ENCODE results near the gene KDM7A.

KDM7A gene

GRCh38 chr7:140176811-140177702 is at the start of gene KDM7A:
Gene KDM7A (minus strand): TSS chr7:140176983. CDS start chr7:140176937, 46 bp downstream.
- H3K27ac ChIP-seq: peak within 1 kb of the TSS; percentile 91 to 100 (median 99)
- peak within 1 kb of the TSS; percentile 55 to 99 (median 85) for H3K4me3 ChIP-seq

GRCh38 chr7:140225562-140226249 is 48.9 kb upstream of the KDM7A start:
- no peak overlapping the region for H3K4me3 ChIP-seq
- H3K27ac ChIP-seq: no peak overlapping the region

- H3K27ac ChIP-seq: peak overlapping the region in 5 of 21 experiments; percentile 24 to 50 (median 46)
- H3K4me3 ChIP-seq: no peak overlapping the region
These were observed 46.9 kb upstream of the KDM7A start for GRCh38 chr7:140223515-140224221.

- H3K27ac ChIP-seq: peak overlapping the region in 1 of 21 experiments; percentile 46
- no peak overlapping the region for H3K4me3 ChIP-seq
These were observed 46.0 kb upstream of the KDM7A start for GRCh38 chr7:140222814-140223213.

- peak overlapping the region in 11 of 21 experiments; percentile 17 to 71 (median 42) for H3K27ac ChIP-seq
- no peak overlapping the region for H3K4me3 ChIP-seq
These were observed 43.1 kb upstream of the KDM7A start for GRCh38 chr7:140219672-140220524.

- H3K4me3 ChIP-seq: no peak overlapping the region
- H3K27ac ChIP-seq: peak overlapping the region in 1 of 21 experiments; percentile 57
These were observed 41.9 kb upstream of the KDM7A start for GRCh38 chr7:140218656-140219055.

- Histone ChIP-seq H3K4me3 (no peak overlapping the region), H3K27ac (no peak overlapping the region)
These were observed 41.1 kb upstream of the KDM7A start for GRCh38 chr7:140217750-140218501.

GRCh38 chr7:140215281-140215680 is 38.5 kb upstream of the KDM7A start:
- no peak overlapping the region for H3K27ac ChIP-seq

GRCh38 chr7:140214075-140214684 is 37.4 kb upstream of the KDM7A start:
- Histone ChIP-seq H3K27ac (peak overlapping the region in 10 of 21 experiments; percentile 11 to 75 (median 50)), H3K4me3 (no peak overlapping the region)

More at GRCh38 chr7:140215281-140215680, 38.5 kb upstream of the KDM7A start:
- no peak overlapping the region for H3K4me3 ChIP-seq

- Histone ChIP-seq H3K4me3 (no peak overlapping the region), H3K27ac (peak overlapping the region in 9 of 21 experiments; percentile 11 to 75 (median 51))
These were observed 36.9 kb upstream of the KDM7A start for GRCh38 chr7:140213684-140214074.

GRCh38 chr7:140212100-140212881 is 35.5 kb upstream of the KDM7A start:
- peak overlapping the region in 17 of 21 experiments; percentile 7 to 73 (median 41) for H3K27ac ChIP-seq

GRCh38 chr7:140211698-140212097 is 34.9 kb upstream of the KDM7A start:
- H3K27ac ChIP-seq: peak overlapping the region in 6 of 21 experiments; percentile 23 to 64 (median 42)
- no peak overlapping the region for H3K4me3 ChIP-seq

More at GRCh38 chr7:140212100-140212881, 35.5 kb upstream of the KDM7A start:
- H3K4me3 ChIP-seq: no peak overlapping the region

- Histone ChIP-seq H3K4me3 (no peak overlapping the region), H3K27ac (peak overlapping the region in 9 of 21 experiments; percentile 14 to 84 (median 51))
These were observed 33.3 kb upstream of the KDM7A start for GRCh38 chr7:140209866-140210609.

- Histone ChIP-seq H3K4me3 (no peak overlapping the region), H3K27ac (no peak overlapping the region)
These were observed 30.0 kb upstream of the KDM7A start for GRCh38 chr7:140206616-140207389.

- H3K27ac ChIP-seq: no peak overlapping the region
- H3K4me3 ChIP-seq: no peak overlapping the region
These were observed 28.8 kb upstream of the KDM7A start for GRCh38 chr7:140205600-140205999.

GRCh38 chr7:140203556-140203955 is 26.8 kb upstream of the KDM7A start:
- no peak overlapping the region for H3K27ac ChIP-seq
- no peak overlapping the region for H3K4me3 ChIP-seq
